Ovary (tissue), 3 donors: ENCODE results near the gene FAM53C.

Source experiments
- CTCF ChIP-seq, 3 donors: fragments of 450-650 bp in 2 of 3; fragments of 200-600 bp in 1 of 3; IDR thresholded peaks; one replicate each; pipeline versions ENCODE4 v1.5.1 to v1.8.0; 2016 to 2022; ENCODE audit warnings: antibody characterized with exemption in 3 of 3, mild to moderate bottlenecking in 1 of 3
- POLR2A ChIP-seq: fragments of 450-650 bp; IDR thresholded peaks from one replicate; pipeline ENCODE4 v1.6.1; 2017; ENCODE audit warnings: antibody characterized with exemption, mild to moderate bottlenecking, moderate library complexity
- donor health status: DM: no; HTN: no; CAD: no.

DNA sequence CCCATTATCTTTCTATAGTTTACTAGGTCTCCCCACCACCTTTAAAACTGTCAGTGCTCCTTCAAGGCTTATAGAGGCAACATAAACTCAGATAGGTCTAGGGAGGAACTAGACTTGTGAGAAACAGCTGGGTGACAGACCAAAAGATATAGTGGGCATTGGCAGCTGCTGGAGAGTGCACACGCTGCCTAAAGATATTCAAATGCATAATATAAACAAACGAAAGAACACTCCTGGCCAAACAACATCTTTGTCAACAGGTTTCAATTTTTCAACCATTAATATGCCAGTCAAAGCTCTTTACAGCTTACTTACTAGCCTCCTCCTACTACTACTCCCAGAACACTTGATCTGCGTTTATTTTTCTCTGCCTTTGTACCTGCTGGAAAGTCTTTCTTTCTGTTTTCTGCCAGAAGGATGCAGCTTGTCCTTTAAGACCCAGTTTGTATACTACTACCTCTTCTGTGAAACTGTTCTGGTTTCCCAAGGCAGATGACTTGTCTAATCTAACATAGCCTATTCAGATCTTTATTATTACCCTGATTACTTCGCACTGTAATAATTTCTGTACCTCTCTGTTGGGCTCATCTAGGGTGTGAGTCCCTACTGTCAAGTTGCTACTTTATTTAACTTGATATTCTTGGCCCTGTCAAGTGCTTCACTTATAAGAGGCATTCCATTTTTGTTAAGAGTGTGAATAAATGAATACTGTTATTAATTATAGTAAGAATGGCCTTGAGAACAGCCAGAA, 28.7 kb downstream of the FAM53C start:
- TF ChIP-seq CTCF (IDR thresholded peaks at IDR 0.05): no peak
- no peak for TF ChIP-seq POLR2A
